Measurements from ENCODE around the gene CASKIN2. TPM values are rescaled to one million over a fixed set of nuclear protein-coding genes. Genes with fewer than 3 reads are reported as not detected.

Gene CASKIN2
- polyA plus RNA-seq, 2 of the 4 experiments (the other 2 are of a cell fraction), result 3.6 to 11.2 TPM

DNA sequence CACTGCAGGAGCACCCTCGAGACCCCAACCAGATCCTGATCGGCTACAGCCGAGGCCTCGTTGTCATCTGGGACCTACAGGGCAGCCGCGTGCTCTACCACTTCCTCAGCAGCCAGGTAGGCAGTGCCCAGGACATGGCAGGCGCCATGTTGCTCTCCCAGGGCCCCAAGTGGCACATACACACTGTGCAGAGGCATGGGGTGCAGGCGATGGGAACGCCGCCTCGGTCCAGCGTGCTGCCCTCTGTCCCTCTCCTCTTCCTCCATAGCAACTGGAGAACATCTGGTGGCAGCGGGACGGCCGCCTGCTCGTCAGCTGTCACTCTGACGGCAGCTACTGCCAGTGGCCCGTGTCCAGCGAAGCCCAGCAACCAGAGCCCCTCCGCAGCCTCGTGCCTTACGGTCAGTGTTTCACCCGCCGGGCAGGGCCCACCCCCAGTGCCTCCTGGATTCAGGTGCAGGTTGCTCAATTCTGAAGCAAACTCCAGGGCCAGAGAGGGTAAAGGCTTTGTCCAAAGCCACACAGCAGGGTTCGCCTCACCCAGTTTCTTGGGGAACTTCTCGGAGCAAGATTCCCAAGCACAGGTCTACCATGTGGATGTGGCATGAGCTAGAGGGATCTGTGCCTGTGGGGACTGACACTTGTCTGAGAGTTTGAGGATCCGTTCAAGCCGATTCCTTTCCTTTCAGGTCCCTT is 47.9 kb upstream of the CASKIN2 start:
- POLR2A ChIA-PET, result no interaction called here
- Histone ChIP-seq H3K27ac (peak overlapping the region in 1 of 2 experiments; percentile 69; a peak in 2 of 6 replicates), H3K4me1 (peaks cover 49% of the 10 kb centered on the region), H3K4me3 (no peak overlapping the region), H3K9me3 (no peaks in the 10 kb centered on the region), H3K4me2 (no peak overlapping the region)
- DNase-seq (ENCODE audit: low read depth in 1 of 2, low spot score in 1 of 2) (no peak), ATAC-seq (no peak), FAIRE-seq (no peak)
- CTCF ChIA-PET, result interaction anchor here (0.7 to 3.7 kb wide), 3 partner anchors 8 to 70 kb away, joined by 3 to 21 read pairs (median 3); partner anchors contain the start of gene SMIM5
- 94% methylated on average over 27 of the region's 28 CpGs for WGBS (ENCODE audit: missing lambda C conversion rate)
- TF ChIP-seq NR3C1 (IDR thresholded peaks at IDR 0.05) (no peak), BHLHE40 (IDR thresholded peaks at IDR 0.05; ENCODE audit: low read depth, low read length) (no peak), CHD4 (IDR thresholded peaks at IDR 0.05; ENCODE audit: borderline replicate concordance) (no peak), MAZ (IDR thresholded peaks at IDR 0.05; ENCODE audit: borderline replicate concordance, low read depth, low read length) (no peak), NFE2L2 (conservative IDR thresholded peaks at IDR 0.05; ENCODE audit: low read length) (no peak), CHD2 (IDR thresholded peaks at IDR 0.05; ENCODE audit: low read length, partially characterized antibody) (no peak), HDAC2 (IDR thresholded peaks at IDR 0.05) (no peak), GATA3 (IDR thresholded peaks at IDR 0.05; ENCODE audit: borderline replicate concordance) (no peak), EHF (CRISPR knock-in tag; IDR thresholded peaks at IDR 0.05) (no peak), MYC (IDR thresholded peaks at IDR 0.05; ENCODE audit: borderline replicate concordance, low read length) (no peak), TP53 (CRISPR knock-in tag; IDR thresholded peaks at IDR 0.05) (no peak), CBX8 (IDR thresholded peaks at IDR 0.05) (no peak)
- TF ChIP-seq, protein P1, sequence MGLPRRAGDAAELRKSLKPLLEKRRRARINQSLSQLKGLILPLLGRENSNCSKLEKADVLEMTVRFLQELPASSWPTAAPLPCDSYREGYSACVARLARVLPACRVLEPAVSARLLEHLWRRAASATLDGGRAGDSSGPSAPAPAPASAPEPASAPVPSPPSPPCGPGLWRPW (IDR thresholded peaks at IDR 0.05), result no peak
- TF ChIP-seq, protein P2, sequence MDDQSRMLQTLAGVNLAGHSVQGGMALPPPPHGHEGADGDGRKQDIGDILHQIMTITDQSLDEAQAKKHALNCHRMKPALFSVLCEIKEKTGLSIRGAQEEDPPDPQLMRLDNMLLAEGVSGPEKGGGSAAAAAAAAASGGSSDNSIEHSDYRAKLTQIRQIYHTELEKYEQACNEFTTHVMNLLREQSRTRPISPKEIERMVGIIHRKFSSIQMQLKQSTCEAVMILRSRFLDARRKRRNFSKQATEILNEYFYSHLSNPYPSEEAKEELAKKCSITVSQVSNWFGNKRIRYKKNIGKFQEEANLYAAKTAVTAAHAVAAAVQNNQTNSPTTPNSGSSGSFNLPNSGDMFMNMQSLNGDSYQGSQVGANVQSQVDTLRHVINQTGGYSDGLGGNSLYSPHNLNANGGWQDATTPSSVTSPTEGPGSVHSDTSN (IDR thresholded peaks at IDR 0.05), result no peak
- TF ChIP-seq, protein P3, sequence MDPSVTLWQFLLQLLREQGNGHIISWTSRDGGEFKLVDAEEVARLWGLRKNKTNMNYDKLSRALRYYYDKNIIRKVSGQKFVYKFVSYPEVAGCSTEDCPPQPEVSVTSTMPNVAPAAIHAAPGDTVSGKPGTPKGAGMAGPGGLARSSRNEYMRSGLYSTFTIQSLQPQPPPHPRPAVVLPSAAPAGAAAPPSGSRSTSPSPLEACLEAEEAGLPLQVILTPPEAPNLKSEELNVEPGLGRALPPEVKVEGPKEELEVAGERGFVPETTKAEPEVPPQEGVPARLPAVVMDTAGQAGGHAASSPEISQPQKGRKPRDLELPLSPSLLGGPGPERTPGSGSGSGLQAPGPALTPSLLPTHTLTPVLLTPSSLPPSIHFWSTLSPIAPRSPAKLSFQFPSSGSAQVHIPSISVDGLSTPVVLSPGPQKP (IDR thresholded peaks at IDR 0.05; ENCODE audit: low read depth, low read length), result no peak

DNA sequence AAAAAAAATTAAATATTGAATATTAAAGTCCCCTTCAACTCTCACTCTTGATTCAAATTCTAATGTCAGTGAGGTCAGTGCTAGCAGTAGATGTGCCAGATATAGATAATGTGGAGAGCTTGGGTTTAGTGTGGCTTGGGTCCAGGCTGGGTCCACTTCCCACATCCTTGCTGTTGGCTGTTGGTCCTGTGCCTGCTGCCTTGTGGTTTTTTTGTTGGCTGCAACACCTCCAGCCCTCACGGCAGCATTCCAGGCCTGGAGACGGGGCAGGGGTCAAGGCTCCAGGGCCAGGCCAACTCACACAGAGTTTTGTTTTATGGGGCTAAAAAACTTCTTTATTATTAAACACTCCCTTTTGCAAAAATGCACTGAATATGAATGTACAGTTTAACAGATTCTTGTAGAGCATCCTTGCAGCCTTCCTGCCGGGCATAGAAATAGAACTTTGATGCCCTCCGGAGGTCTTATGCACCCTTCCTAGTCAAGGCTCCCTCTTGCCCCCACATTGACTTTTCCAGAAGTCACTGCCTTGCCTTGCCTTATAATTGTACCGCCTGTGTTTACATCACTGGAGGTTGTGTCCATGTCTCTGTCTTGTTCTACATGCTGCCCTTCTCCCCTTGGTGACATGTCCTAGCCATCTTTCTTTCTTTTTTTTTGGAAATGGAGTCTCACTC is 46.7 kb upstream of the CASKIN2 start:
- Histone ChIP-seq H3K4me1 (peaks cover 60% of the 10 kb centered on the region), H3K4me3 (no peak overlapping the region), H3K9me3 (no peaks in the 10 kb centered on the region), H3K27ac (peak overlapping the region in 1 of 2 experiments; percentile 64; a peak in 3 of 6 replicates), H3K4me2 (no peak overlapping the region; the same call in 2 of the 3 replicates)
- 74% methylated on average over 5 of the region's 5 CpGs for WGBS (ENCODE audit: missing lambda C conversion rate)
- TF ChIP-seq, protein P4, sequence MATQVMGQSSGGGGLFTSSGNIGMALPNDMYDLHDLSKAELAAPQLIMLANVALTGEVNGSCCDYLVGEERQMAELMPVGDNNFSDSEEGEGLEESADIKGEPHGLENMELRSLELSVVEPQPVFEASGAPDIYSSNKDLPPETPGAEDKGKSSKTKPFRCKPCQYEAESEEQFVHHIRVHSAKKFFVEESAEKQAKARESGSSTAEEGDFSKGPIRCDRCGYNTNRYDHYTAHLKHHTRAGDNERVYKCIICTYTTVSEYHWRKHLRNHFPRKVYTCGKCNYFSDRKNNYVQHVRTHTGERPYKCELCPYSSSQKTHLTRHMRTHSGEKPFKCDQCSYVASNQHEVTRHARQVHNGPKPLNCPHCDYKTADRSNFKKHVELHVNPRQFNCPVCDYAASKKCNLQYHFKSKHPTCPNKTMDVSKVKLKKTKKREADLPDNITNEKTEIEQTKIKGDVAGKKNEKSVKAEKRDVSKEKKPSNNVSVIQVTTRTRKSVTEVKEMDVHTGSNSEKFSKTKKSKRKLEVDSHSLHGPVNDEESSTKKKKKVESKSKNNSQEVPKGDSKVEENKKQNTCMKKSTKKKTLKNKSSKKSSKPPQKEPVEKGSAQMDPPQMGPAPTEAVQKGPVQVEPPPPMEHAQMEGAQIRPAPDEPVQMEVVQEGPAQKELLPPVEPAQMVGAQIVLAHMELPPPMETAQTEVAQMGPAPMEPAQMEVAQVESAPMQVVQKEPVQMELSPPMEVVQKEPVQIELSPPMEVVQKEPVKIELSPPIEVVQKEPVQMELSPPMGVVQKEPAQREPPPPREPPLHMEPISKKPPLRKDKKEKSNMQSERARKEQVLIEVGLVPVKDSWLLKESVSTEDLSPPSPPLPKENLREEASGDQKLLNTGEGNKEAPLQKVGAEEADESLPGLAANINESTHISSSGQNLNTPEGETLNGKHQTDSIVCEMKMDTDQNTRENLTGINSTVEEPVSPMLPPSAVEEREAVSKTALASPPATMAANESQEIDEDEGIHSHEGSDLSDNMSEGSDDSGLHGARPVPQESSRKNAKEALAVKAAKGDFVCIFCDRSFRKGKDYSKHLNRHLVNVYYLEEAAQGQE (IDR thresholded peaks at IDR 0.05), result no peak
- TF ChIP-seq JUNB (IDR thresholded peaks at IDR 0.05) (no peak), POLR2A (IDR thresholded peaks at IDR 0.05; ENCODE audit: low read length) (no peak), CHD2 (IDR thresholded peaks at IDR 0.05; ENCODE audit: low read length, partially characterized antibody) (no peak), CHD4 (IDR thresholded peaks at IDR 0.05; ENCODE audit: borderline replicate concordance) (no peak), RAD21 (conservative IDR thresholded peaks at IDR 0.05 in 1 of 2, IDR thresholded peaks at IDR 0.05 in 1 of 2) (peak; percentile 44 to 57; a peak in 4 of 5 replicates), JUN (IDR thresholded peaks at IDR 0.05) (0 out of 5 replicates have a peak, but pooled peaks of 1 of the 2 experiments have one; percentile 31), SMC3 (IDR thresholded peaks at IDR 0.05) (peak; percentile 25; the same call in 1 of the 3 replicates)
- TF ChIP-seq, protein P5, sequence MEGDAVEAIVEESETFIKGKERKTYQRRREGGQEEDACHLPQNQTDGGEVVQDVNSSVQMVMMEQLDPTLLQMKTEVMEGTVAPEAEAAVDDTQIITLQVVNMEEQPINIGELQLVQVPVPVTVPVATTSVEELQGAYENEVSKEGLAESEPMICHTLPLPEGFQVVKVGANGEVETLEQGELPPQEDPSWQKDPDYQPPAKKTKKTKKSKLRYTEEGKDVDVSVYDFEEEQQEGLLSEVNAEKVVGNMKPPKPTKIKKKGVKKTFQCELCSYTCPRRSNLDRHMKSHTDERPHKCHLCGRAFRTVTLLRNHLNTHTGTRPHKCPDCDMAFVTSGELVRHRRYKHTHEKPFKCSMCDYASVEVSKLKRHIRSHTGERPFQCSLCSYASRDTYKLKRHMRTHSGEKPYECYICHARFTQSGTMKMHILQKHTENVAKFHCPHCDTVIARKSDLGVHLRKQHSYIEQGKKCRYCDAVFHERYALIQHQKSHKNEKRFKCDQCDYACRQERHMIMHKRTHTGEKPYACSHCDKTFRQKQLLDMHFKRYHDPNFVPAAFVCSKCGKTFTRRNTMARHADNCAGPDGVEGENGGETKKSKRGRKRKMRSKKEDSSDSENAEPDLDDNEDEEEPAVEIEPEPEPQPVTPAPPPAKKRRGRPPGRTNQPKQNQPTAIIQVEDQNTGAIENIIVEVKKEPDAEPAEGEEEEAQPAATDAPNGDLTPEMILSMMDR (IDR thresholded peaks at IDR 0.05), result peak; percentile 28; the same call in 2 of the 3 replicates
- TF ChIP-seq, protein P2 (IDR thresholded peaks at IDR 0.05), result no peak
- FAIRE-seq (no peak), DNase-seq (ENCODE audit: low read depth in 1 of 2, low spot score in 1 of 2) (peak in 1 of 2 experiments; percentile 47), ATAC-seq (no peak)
- POLR2A ChIA-PET, result no interaction called here
- CTCF ChIA-PET, result interaction anchor here (0.7 to 1.2 kb wide), 6 partner anchors 9 to 321 kb away, joined by 3 to 4 read pairs (median 3); partner anchors contain the start of gene LLGL2

All from A549 (cell line).